ENCODE data around the gene KIF2A. TPM values are rescaled to one million over a fixed set of nuclear protein-coding genes. Genes with fewer than 3 reads are reported as not detected.

KIF2A gene
- total and polyA plus RNA-seq, 2 donors (not counting 3 experiments of a cell fraction or from before 2014, with no cell fraction given): 17.1 to 65.1 TPM

DNA sequence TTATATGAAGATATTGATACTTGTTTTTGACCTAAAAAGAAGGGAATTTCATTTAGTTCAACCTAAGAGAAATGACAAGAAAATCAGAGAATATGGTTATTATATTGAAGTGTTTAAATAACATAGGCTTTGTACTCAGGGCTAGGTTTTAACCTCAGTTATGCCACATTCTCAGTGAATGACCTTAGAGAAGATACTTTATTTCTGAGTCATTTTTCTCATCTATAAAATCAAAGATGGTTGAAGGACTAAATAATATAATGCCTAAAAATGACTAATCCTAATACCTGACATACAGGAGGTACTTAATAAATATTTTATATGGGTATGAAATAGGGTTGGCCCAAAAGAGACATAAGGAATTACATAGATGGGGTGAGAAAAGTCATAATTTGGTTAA is 65.4 kb downstream of the KIF2A start:
- no TSS peak for BruUV-seq (replicated peaks)
- TF ChIP-seq JUN (IDR thresholded peaks at IDR 0.05; ENCODE audit: borderline replicate concordance, insufficient read depth, insufficient read length, low read depth) (no peak), POLR2A (IDR thresholded peaks at IDR 0.05; ENCODE audit: low read depth, low read length) (no peak)
- H3K27me3 ChIP-seq (ENCODE audit: control insufficient read depth in 2 of 2, insufficient read depth in 2 of 2, low read length in 2 of 2): no peaks in the 10 kb centered on the region
- no peaks in the 10 kb centered on the region for H3K9me1 ChIP-seq (replicated peaks; ENCODE audit: control insufficient read depth, extremely low read depth, insufficient read depth, low read length)
- H3K79me2 ChIP-seq (ENCODE audit: control insufficient read depth, insufficient read depth, low read length): no peaks in the 10 kb centered on the region
- intact Hi-C loops (cut with micrococcal nuclease): no loop called here
- no peaks in the 10 kb centered on the region for H3K9me3 ChIP-seq (replicated peaks; ENCODE audit: control insufficient read depth, insufficient read depth, low read length)
- dilution Hi-C loops (cut with MboI; ENCODE audit: extremely low pct_ligation_motif_present, low sequenced_read_pairs): no loop called here
- no peak overlapping the region for H3K27ac ChIP-seq (ENCODE audit: insufficient read depth, low read depth, low read length)
- no peak overlapping the region for H3K9ac ChIP-seq (replicated peaks; ENCODE audit: extremely low read depth, insufficient read depth, low read length)
- no peak for DNase-seq (ENCODE audit: low read depth, low spot score)
- no peak for FAIRE-seq
- H3K4me2 ChIP-seq (ENCODE audit: insufficient read depth, low read length): no peak overlapping the region
- POLR2A ChIA-PET: no interaction called here
- no peak overlapping the region for H3K4me3 ChIP-seq (replicated peaks in 1 of 3; ENCODE audit: insufficient read depth in 1 of 3, low read depth in 1 of 3, low read length in 3 of 3)
- H4K20me1 ChIP-seq (replicated peaks; ENCODE audit: control insufficient read depth, extremely low read depth, insufficient read depth, low read length): no peaks in the 10 kb centered on the region
- H3K4me1 ChIP-seq (ENCODE audit: control insufficient read depth, extremely low read depth, insufficient read depth, low read length): no peaks in the 10 kb centered on the region
- CTCF ChIA-PET: no interaction called here
- no peak overlapping the region for H2AFZ ChIP-seq (ENCODE audit: low read depth, low read length)
- peaks cover 6 to 15% of the 10 kb centered on the region in 2 experiments for H3K36me3 ChIP-seq (ENCODE audit: control insufficient read depth in 2 of 2, extremely low read depth in 1 of 2, insufficient read depth in 2 of 2, low read length in 2 of 2)

DNA sequence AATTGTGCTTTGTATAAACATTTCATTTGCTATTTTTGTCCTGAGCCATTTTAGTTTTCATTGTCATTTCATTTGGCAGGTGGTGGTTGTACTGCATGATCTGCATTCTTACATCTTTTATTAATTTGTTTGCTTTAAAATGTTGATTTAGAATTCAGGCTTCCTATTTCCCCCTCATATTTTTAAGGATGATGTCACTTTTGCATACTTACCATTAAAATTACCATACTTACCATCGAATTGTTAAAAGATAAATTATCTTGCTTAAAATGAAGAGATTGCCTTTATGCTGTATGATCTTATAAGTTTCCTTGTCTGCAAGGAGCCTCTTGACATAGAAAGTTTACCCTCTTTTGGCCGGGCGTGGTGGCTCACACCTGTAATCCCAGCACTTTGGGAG is 66.6 kb downstream of the KIF2A start:
- H4K20me1 ChIP-seq (replicated peaks; ENCODE audit: control insufficient read depth, extremely low read depth, insufficient read depth, low read length): no peaks in the 10 kb centered on the region
- DNase-seq (ENCODE audit: low read depth, low spot score): no peak
- H3K4me2 ChIP-seq (ENCODE audit: insufficient read depth, low read length): no peak overlapping the region
- peaks cover 6 to 17% of the 10 kb centered on the region in 2 experiments for H3K36me3 ChIP-seq (ENCODE audit: control insufficient read depth in 2 of 2, extremely low read depth in 1 of 2, insufficient read depth in 2 of 2, low read length in 2 of 2)
- no peaks in the 10 kb centered on the region for H3K9me1 ChIP-seq (replicated peaks; ENCODE audit: control insufficient read depth, extremely low read depth, insufficient read depth, low read length)
- no peaks in the 10 kb centered on the region for H3K4me1 ChIP-seq (ENCODE audit: control insufficient read depth, extremely low read depth, insufficient read depth, low read length)
- no peak overlapping the region for H3K4me3 ChIP-seq (replicated peaks in 1 of 3; ENCODE audit: insufficient read depth in 1 of 3, low read depth in 1 of 3, low read length in 3 of 3)
- H3K9ac ChIP-seq (replicated peaks; ENCODE audit: extremely low read depth, insufficient read depth, low read length): no peak overlapping the region
- H3K9me3 ChIP-seq (replicated peaks; ENCODE audit: control insufficient read depth, insufficient read depth, low read length): no peaks in the 10 kb centered on the region
- no TSS peak for BruUV-seq (replicated peaks)
- H3K27me3 ChIP-seq (ENCODE audit: control insufficient read depth in 2 of 2, insufficient read depth in 2 of 2, low read length in 2 of 2): no peaks in the 10 kb centered on the region
- intact Hi-C loops (cut with micrococcal nuclease): no loop called here
- ChIA-PET POLR2A (no interaction called here), CTCF (no interaction called here)
- no peak overlapping the region for H3K27ac ChIP-seq (ENCODE audit: insufficient read depth, low read depth, low read length)
- TF ChIP-seq EZH2 (IDR thresholded peaks at IDR 0.05; ENCODE audit: borderline replicate concordance, low read depth, low read length, severe bottlenecking): no peak
- TF ChIP-seq, protein P1, sequence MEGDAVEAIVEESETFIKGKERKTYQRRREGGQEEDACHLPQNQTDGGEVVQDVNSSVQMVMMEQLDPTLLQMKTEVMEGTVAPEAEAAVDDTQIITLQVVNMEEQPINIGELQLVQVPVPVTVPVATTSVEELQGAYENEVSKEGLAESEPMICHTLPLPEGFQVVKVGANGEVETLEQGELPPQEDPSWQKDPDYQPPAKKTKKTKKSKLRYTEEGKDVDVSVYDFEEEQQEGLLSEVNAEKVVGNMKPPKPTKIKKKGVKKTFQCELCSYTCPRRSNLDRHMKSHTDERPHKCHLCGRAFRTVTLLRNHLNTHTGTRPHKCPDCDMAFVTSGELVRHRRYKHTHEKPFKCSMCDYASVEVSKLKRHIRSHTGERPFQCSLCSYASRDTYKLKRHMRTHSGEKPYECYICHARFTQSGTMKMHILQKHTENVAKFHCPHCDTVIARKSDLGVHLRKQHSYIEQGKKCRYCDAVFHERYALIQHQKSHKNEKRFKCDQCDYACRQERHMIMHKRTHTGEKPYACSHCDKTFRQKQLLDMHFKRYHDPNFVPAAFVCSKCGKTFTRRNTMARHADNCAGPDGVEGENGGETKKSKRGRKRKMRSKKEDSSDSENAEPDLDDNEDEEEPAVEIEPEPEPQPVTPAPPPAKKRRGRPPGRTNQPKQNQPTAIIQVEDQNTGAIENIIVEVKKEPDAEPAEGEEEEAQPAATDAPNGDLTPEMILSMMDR (IDR thresholded peaks at IDR 0.05; ENCODE audit: extremely low read depth in 1 of 2, insufficient read depth in 1 of 2, low read depth in 1 of 2, low read length in 2 of 2): no peak
- no peak for TF ChIP-seq POLR2AphosphoS5 (IDR thresholded peaks at IDR 0.05; ENCODE audit: insufficient read depth, low read depth, low read length)
- no peak for TF ChIP-seq MYC (IDR thresholded peaks at IDR 0.05; ENCODE audit: low read depth, low read length)
- TF ChIP-seq GATA2 (IDR thresholded peaks at IDR 0.05; ENCODE audit: insufficient read depth, insufficient read length, low read depth, low read length): no peak
- TF ChIP-seq JUN (IDR thresholded peaks at IDR 0.05; ENCODE audit: borderline replicate concordance, insufficient read depth, insufficient read length, low read depth): no peak
- TF ChIP-seq POLR2A (IDR thresholded peaks at IDR 0.05; ENCODE audit: low read depth, low read length): no peak
- TF ChIP-seq FOS (IDR thresholded peaks at IDR 0.05; ENCODE audit: borderline replicate concordance, insufficient read depth, low read length): no peak
- TF ChIP-seq, protein P2, sequence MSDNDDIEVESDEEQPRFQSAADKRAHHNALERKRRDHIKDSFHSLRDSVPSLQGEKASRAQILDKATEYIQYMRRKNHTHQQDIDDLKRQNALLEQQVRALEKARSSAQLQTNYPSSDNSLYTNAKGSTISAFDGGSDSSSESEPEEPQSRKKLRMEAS (IDR thresholded peaks at IDR 0.05; ENCODE audit: insufficient read depth, insufficient read length): no peak
- no peak overlapping the region for H2AFZ ChIP-seq (ENCODE audit: low read depth, low read length)
- H3K79me2 ChIP-seq (ENCODE audit: control insufficient read depth, insufficient read depth, low read length): no peaks in the 10 kb centered on the region
- no peak for FAIRE-seq
- dilution Hi-C loops (cut with MboI; ENCODE audit: extremely low pct_ligation_motif_present, low sequenced_read_pairs): no loop called here

Data from endothelial cell of umbilical vein (primary cell).